GM23338 (cell line): Measurements from ENCODE around the gene URAD. TPM values are rescaled to one million over a fixed set of nuclear protein-coding genes. Genes with fewer than 3 reads are reported as not detected.

Experiments used
- ATAC-seq: fragments of 200-7000 bp; cut with Tn5 transposase; 3 replicates; pipeline ENCODE4 v1.9.1; 2020
- DNase-seq: peaks from one replicate; pipeline ENCODE4 v3.0.0-alpha.2; 2015; ENCODE audit warnings: low spot score
- H2AFZ ChIP-seq: fragments of 200-600 bp; sonication (generic); 2 replicates; pipeline ENCODE4 v1.8.0; 2016; ENCODE audit warnings: antibody characterized with exemption, mild to moderate bottlenecking, moderate library complexity
- H3F3A ChIP-seq: fragments of 200-600 bp; sonication (generic); replicated peaks from 2 replicates; pipeline ENCODE4 v1.8.0; 2017; ENCODE audit warnings: antibody characterized with exemption, mixed run types, low read depth
- H3K27ac ChIP-seq: fragments of 200-600 bp; sonication (generic); 2 replicates; pipeline ENCODE4 v1.6.1; 2016; ENCODE audit warnings: low read depth
- H3K27me3 ChIP-seq: fragments of 200-600 bp; sonication (generic); 2 replicates; pipeline ENCODE4 v1.8.0; 2016; ENCODE audit warnings: mild to moderate bottlenecking, mixed run types, moderate library complexity; ENCODE audit not compliant: insufficient read depth
- H3K36me3 ChIP-seq: fragments of 200-600 bp; sonication (generic); 2 replicates; pipeline ENCODE4 v1.8.0; 2016; ENCODE audit warnings: mild to moderate bottlenecking; ENCODE audit not compliant: insufficient read depth
- H3K4me1 ChIP-seq: fragments of 200-600 bp; sonication (generic); 2 replicates; pipeline ENCODE4 v1.8.0; 2016; ENCODE audit warnings: mild to moderate bottlenecking, moderate library complexity; ENCODE audit not compliant: insufficient read depth
- H3K4me2 ChIP-seq: fragments of 200-600 bp; sonication (generic); 2 replicates; pipeline ENCODE4 v1.7.1; 2017; ENCODE audit warnings: mixed run types
- H3K4me3 ChIP-seq: fragments of 200-600 bp; sonication (generic); 2 replicates; pipeline ENCODE4 v1.6.1; 2016; ENCODE audit warnings: mixed run types
- H3K79me2 ChIP-seq: fragments of 200-600 bp; sonication (generic); replicated peaks from 2 replicates; pipeline ENCODE4 v1.8.0; 2017; ENCODE audit warnings: mild to moderate bottlenecking; ENCODE audit not compliant: insufficient read depth
- H3K9me2 ChIP-seq: fragments of 200-600 bp; sonication (generic); 2 replicates; pipeline ENCODE4 v1.8.0; 2017; ENCODE audit not compliant: insufficient read depth
- H4K20me1 ChIP-seq: fragments of 200-600 bp; sonication (generic); replicated peaks from 2 replicates; pipeline ENCODE4 v1.8.0; 2017; ENCODE audit warnings: mild to moderate bottlenecking; ENCODE audit not compliant: insufficient read depth
- H3K27ac Mint-ChIP-seq: 2 replicates; pipeline ENCODE4 v1.8.0; 2020; ENCODE audit warnings: inconsistent platforms, mild to moderate bottlenecking, moderate library complexity, mixed read lengths
- H3K27me3 Mint-ChIP-seq: 3 replicates; pipeline ENCODE4 v1.8.0; 2022; ENCODE audit warnings: low read depth, mild to moderate bottlenecking, moderate library complexity, mixed read lengths, inconsistent platforms; ENCODE audit not compliant: insufficient read depth, poor library complexity
- H3K36me3 Mint-ChIP-seq: 3 replicates; pipeline ENCODE4 v1.8.0; 2021; ENCODE audit warnings: low read depth, mild to moderate bottlenecking, inconsistent platforms, moderate library complexity, mixed read lengths
- H3K4me1 Mint-ChIP-seq: 3 replicates; pipeline ENCODE4 v1.8.0; 2020; ENCODE audit warnings: mild to moderate bottlenecking, inconsistent platforms, mixed read lengths
- H3K4me3 Mint-ChIP-seq: 3 replicates; pipeline ENCODE4 v1.8.0; 2021; ENCODE audit warnings: moderate library complexity, mild to moderate bottlenecking, inconsistent platforms, mixed read lengths
- H3K9me3 Mint-ChIP-seq: 3 replicates; pipeline ENCODE4 v1.8.0; 2020; ENCODE audit warnings: moderate library complexity, mild to moderate bottlenecking, inconsistent platforms, mixed read lengths
- EZH2 ChIP-seq: fragments of 200-600 bp; sonication (generic); IDR thresholded peaks from one replicate; pipeline ENCODE4 v1.8.0; 2017; ENCODE audit warnings: antibody characterized with exemption, mild to moderate bottlenecking, low read depth; ENCODE audit not compliant: unreplicated experiment
- EZH2phosphoT487 ChIP-seq: fragments of 200-600 bp; sonication (generic); IDR thresholded peaks from one replicate; pipeline ENCODE4 v1.8.1; 2018; ENCODE audit warnings: antibody characterized with exemption; ENCODE audit not compliant: unreplicated experiment
- NANOG ChIP-seq: IDR thresholded peaks from 2 replicates; pipeline ENCODE4 v1.6.1; 2016; ENCODE audit warnings: antibody characterized with exemption, borderline replicate concordance
- POLR2AphosphoS5 ChIP-seq: IDR thresholded peaks from 2 replicates; pipeline ENCODE4 v1.6.1; 2016; ENCODE audit warnings: antibody characterized with exemption, low read depth
- ZNF114 ChIP-seq: fragments of 250-450 bp; sonication (Bioruptor Pico); IDR thresholded peaks from 2 replicates; pipeline ENCODE4 v1.5.0; 2020; ENCODE audit warnings: mild to moderate bottlenecking, moderate library complexity
- ZNF331 ChIP-seq: fragments of 250-450 bp; sonication (Bioruptor Pico); IDR thresholded peaks from 2 replicates; pipeline ENCODE4 v1.5.0; 2020; ENCODE audit warnings: low read depth, mild to moderate bottlenecking, moderate library complexity
- polyA plus RNA-seq: library from polyadenylated mRNA; unstranded; fragments of >200 nt; fragmentation: Nextera tagmentation; extraction: Ambion mirVana; gene quantifications from 2 replicates; pipeline ENCODE4 v1.2.1, GENCODE V29; 2016
- total RNA-seq: library from RNA; depleted of rRNA; stranded (reverse); fragments of >200 nt; shearing (Covaris generic); gene quantifications from 2 replicates; pipeline ENCODE4 v1.2.3, GENCODE V29; 2014
- TF ChIP-seq, protein P1 (sequence below): IDR thresholded peaks from one replicate; pipeline ENCODE4 v1.6.1; 2018; ENCODE audit warnings: antibody characterized with exemption; ENCODE audit not compliant: unreplicated experiment
- TF ChIP-seq, protein P2 (sequence below): fragments of 250-450 bp; sonication (Bioruptor Pico); IDR thresholded peaks from 2 replicates; pipeline ENCODE4 v1.5.0; 2020; ENCODE audit warnings: mild to moderate bottlenecking, moderate library complexity
- TF ChIP-seq, protein P3 (sequence below), 2 experiments: fragments of 200-600 bp in 1 of 2; sonication (generic) in 1 of 2; conservative IDR thresholded peaks; 2 replicates each; pipeline versions ENCODE4 v1.5.1 to v1.6.1; 2016 to 2017; ENCODE audit warnings: antibody characterized with exemption in 2 of 2, low read depth in 2 of 2, mild to moderate bottlenecking in 2 of 2, moderate library complexity in 1 of 2

Gene URAD
- total and polyA plus RNA-seq, 2 experiments from 2014 or later: not detected

DNA sequence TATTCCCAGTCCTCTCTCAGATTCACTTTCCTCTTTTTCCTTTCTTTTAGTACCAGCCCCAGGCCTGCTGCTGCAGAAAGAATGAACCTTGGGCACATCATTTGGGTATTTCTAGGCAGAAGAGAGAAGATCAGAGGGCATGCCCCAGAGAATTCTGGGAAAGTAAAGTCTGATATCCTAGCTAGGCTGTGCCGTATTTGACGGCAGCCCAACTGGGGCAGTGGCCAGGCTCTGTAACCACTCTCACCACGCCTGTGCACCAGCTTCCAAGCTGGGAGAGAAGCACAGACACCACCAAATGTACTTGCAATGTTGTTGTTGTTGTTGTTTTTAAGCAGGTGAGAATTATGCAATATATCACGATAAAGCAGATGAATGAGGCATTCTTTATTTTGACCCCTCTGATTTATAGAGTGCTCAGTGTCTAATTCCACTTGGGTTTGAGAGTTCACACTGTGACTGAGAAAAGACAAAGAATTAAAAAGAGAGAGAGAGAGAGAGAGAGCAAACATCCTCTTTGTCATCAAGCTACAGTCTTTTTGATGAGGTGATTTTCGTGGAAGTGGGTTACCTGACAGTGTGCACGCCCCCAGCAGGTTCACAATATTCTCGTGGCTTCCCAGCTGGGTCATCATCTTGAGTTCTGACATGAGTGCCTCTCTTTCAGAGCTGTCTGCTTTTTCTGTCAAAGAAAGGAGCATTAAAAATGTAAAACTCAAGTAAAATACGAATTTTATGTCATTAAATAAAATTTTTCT, 39.3 kb upstream of the URAD start:
- Mint-ChIP-seq H3K4me3 (no peak overlapping the region), H3K27me3 (peaks cover 10% of the 10 kb centered on the region), H3K9me3 (no peaks in the 10 kb centered on the region; the same call in 2 of the 3 replicates), H3K36me3 (no peaks in the 10 kb centered on the region), H3K27ac (no peak overlapping the region), H3K4me1 (peaks cover 13% of the 10 kb centered on the region; the same call in 2 of the 3 replicates)
- H3K79me2 ChIP-seq: no peaks in the 10 kb centered on the region
- H3K9me2 ChIP-seq: no peaks in the 10 kb centered on the region
- H3K4me2 ChIP-seq: no peak overlapping the region
- H3K36me3 ChIP-seq: no peaks in the 10 kb centered on the region
- H3K4me1 ChIP-seq: peaks cover 13% of the 10 kb centered on the region
- no peak overlapping the region for H3K27ac ChIP-seq
- ATAC-seq: no peak
- H2AFZ ChIP-seq: peak overlapping the region; percentile 60; the same call in 1 of the 2 replicates
- DNase-seq: no peak
- no peak for TF ChIP-seq ZNF114
- TF ChIP-seq EZH2phosphoT487: no peak
- TF ChIP-seq, protein P1, sequence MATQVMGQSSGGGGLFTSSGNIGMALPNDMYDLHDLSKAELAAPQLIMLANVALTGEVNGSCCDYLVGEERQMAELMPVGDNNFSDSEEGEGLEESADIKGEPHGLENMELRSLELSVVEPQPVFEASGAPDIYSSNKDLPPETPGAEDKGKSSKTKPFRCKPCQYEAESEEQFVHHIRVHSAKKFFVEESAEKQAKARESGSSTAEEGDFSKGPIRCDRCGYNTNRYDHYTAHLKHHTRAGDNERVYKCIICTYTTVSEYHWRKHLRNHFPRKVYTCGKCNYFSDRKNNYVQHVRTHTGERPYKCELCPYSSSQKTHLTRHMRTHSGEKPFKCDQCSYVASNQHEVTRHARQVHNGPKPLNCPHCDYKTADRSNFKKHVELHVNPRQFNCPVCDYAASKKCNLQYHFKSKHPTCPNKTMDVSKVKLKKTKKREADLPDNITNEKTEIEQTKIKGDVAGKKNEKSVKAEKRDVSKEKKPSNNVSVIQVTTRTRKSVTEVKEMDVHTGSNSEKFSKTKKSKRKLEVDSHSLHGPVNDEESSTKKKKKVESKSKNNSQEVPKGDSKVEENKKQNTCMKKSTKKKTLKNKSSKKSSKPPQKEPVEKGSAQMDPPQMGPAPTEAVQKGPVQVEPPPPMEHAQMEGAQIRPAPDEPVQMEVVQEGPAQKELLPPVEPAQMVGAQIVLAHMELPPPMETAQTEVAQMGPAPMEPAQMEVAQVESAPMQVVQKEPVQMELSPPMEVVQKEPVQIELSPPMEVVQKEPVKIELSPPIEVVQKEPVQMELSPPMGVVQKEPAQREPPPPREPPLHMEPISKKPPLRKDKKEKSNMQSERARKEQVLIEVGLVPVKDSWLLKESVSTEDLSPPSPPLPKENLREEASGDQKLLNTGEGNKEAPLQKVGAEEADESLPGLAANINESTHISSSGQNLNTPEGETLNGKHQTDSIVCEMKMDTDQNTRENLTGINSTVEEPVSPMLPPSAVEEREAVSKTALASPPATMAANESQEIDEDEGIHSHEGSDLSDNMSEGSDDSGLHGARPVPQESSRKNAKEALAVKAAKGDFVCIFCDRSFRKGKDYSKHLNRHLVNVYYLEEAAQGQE: no peak
- no peak for TF ChIP-seq EZH2
- no peaks in the 10 kb centered on the region for H3F3A ChIP-seq
- no peaks in the 10 kb centered on the region for H3K27me3 ChIP-seq
- no peaks in the 10 kb centered on the region for H4K20me1 ChIP-seq
- H3K4me3 ChIP-seq: no peak overlapping the region

DNA sequence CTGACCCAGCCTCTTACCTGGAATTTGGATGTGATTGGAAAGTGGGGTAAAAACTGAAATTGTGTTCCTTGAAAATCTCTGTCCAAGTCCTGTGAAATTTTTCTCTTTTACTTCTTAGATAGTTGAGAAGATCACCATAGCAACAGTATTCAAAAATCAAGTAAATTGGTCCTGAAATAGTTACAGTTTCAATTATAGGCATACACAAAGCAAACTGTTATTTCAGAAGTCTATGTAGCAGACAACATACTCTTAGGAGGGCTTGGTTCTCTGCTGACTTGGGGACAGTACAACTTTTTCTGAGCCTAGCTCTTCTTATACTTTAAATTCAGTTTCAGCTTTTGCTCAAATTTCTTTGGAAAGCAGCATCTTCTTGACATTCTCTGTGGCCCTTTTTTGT, 38.6 kb upstream of the URAD start:
- H3F3A ChIP-seq: peaks cover 5% of the 10 kb centered on the region
- no peak overlapping the region for H3K27ac ChIP-seq
- peaks cover 19% of the 10 kb centered on the region for H3K4me1 ChIP-seq
- no peak for TF ChIP-seq NANOG
- TF ChIP-seq, protein P2, sequence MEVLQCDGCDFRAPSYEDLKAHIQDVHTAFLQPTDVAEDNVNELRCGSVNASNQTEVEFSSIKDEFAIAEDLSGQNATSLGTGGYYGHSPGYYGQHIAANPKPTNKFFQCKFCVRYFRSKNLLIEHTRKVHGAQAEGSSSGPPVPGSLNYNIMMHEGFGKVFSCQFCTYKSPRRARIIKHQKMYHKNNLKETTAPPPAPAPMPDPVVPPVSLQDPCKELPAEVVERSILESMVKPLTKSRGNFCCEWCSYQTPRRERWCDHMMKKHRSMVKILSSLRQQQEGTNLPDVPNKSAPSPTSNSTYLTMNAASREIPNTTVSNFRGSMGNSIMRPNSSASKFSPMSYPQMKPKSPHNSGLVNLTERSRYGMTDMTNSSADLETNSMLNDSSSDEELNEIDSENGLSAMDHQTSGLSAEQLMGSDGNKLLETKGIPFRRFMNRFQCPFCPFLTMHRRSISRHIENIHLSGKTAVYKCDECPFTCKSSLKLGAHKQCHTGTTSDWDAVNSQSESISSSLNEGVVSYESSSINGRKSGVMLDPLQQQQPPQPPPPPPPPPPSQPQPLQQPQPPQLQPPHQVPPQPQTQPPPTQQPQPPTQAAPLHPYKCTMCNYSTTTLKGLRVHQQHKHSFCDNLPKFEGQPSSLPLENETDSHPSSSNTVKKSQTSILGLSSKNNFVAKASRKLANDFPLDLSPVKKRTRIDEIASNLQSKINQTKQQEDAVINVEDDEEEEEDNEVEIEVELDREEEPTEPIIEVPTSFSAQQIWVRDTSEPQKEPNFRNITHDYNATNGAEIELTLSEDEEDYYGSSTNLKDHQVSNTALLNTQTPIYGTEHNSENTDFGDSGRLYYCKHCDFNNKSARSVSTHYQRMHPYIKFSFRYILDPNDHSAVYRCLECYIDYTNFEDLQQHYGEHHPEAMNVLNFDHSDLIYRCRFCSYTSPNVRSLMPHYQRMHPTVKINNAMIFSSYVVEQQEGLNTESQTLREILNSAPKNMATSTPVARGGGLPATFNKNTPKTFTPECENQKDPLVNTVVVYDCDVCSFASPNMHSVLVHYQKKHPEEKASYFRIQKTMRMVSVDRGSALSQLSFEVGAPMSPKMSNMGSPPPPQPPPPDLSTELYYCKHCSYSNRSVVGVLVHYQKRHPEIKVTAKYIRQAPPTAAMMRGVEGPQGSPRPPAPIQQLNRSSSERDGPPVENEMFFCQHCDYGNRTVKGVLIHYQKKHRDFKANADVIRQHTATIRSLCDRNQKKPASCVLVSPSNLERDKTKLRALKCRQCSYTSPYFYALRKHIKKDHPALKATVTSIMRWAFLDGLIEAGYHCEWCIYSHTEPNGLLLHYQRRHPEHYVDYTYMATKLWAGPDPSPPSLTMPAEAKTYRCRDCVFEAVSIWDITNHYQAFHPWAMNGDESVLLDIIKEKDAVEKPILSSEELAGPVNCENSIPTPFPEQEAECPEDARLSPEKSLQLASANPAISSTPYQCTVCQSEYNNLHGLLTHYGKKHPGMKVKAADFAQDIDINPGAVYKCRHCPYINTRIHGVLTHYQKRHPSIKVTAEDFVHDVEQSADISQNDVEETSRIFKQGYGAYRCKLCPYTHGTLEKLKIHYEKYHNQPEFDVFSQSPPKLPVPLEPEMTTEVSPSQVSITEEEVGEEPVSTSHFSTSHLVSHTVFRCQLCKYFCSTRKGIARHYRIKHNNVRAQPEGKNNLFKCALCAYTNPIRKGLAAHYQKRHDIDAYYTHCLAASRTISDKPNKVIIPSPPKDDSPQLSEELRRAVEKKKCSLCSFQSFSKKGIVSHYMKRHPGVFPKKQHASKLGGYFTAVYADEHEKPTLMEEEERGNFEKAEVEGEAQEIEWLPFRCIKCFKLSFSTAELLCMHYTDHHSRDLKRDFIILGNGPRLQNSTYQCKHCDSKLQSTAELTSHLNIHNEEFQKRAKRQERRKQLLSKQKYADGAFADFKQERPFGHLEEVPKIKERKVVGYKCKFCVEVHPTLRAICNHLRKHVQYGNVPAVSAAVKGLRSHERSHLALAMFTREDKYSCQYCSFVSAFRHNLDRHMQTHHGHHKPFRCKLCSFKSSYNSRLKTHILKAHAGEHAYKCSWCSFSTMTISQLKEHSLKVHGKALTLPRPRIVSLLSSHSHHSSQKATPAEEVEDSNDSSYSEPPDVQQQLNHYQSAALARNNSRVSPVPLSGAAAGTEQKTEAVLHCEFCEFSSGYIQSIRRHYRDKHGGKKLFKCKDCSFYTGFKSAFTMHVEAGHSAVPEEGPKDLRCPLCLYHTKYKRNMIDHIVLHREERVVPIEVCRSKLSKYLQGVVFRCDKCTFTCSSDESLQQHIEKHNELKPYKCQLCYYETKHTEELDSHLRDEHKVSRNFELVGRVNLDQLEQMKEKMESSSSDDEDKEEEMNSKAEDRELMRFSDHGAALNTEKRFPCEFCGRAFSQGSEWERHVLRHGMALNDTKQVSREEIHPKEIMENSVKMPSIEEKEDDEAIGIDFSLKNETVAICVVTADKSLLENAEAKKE (CRISPR knock-in tag): no peak
- TF ChIP-seq, protein P3, sequence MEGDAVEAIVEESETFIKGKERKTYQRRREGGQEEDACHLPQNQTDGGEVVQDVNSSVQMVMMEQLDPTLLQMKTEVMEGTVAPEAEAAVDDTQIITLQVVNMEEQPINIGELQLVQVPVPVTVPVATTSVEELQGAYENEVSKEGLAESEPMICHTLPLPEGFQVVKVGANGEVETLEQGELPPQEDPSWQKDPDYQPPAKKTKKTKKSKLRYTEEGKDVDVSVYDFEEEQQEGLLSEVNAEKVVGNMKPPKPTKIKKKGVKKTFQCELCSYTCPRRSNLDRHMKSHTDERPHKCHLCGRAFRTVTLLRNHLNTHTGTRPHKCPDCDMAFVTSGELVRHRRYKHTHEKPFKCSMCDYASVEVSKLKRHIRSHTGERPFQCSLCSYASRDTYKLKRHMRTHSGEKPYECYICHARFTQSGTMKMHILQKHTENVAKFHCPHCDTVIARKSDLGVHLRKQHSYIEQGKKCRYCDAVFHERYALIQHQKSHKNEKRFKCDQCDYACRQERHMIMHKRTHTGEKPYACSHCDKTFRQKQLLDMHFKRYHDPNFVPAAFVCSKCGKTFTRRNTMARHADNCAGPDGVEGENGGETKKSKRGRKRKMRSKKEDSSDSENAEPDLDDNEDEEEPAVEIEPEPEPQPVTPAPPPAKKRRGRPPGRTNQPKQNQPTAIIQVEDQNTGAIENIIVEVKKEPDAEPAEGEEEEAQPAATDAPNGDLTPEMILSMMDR (conservative IDR thresholded peaks at IDR 0.05; ENCODE audit: low read depth in 2 of 2): no peak
- TF ChIP-seq ZNF331: no peak
- TF ChIP-seq POLR2AphosphoS5: no peak
- no peaks in the 10 kb centered on the region for H3K27me3 ChIP-seq
- no peaks in the 10 kb centered on the region for H3K36me3 Mint-ChIP-seq
- peaks cover 18% of the 10 kb centered on the region for H3K4me1 Mint-ChIP-seq
- H3K36me3 ChIP-seq: no peaks in the 10 kb centered on the region
- H3K27me3 Mint-ChIP-seq: peaks cover 14% of the 10 kb centered on the region
- H3K4me2 ChIP-seq: no peak overlapping the region
- ATAC-seq (no peak), DNase-seq (no peak)
- peak overlapping the region; percentile 60; the same call in 1 of the 2 replicates for H2AFZ ChIP-seq
- no peak overlapping the region for H3K4me3 Mint-ChIP-seq
- H3K9me2 ChIP-seq: no peaks in the 10 kb centered on the region
- no peak overlapping the region for H3K4me3 ChIP-seq
- H3K9me3 Mint-ChIP-seq: no peaks in the 10 kb centered on the region; the same call in 2 of the 3 replicates
- H3K79me2 ChIP-seq: no peaks in the 10 kb centered on the region
- H4K20me1 ChIP-seq: no peaks in the 10 kb centered on the region
- H3K27ac Mint-ChIP-seq: no peak overlapping the region
